Retinal pigment epithelial cell (primary cell): ENCODE measurements around the gene PLSCR2.
"Not testable (repeated sequence)": the region's sequence is repeated elsewhere in the genome, so short reads cannot be mapped to it uniquely, and the experiment has no call there.

Source experiments
- DNase-seq: peaks from one replicate; pipeline ENCODE4 v3.0.0-alpha.2; 2010; ENCODE audit warnings: low read depth
- H3K4me3 ChIP-seq: 2 replicates; pipeline ENCODE4 v1.5.1; 2011; ENCODE audit warnings: mild to moderate bottlenecking, low read length, control low read depth, moderate library complexity
- TF ChIP-seq, protein P1 (sequence below): conservative IDR thresholded peaks from 2 replicates; pipeline ENCODE4 v1.5.1; 2011; ENCODE audit warnings: low read depth, low read length, control low read depth, inconsistent platforms

The PLSCR2 gene

DNA sequence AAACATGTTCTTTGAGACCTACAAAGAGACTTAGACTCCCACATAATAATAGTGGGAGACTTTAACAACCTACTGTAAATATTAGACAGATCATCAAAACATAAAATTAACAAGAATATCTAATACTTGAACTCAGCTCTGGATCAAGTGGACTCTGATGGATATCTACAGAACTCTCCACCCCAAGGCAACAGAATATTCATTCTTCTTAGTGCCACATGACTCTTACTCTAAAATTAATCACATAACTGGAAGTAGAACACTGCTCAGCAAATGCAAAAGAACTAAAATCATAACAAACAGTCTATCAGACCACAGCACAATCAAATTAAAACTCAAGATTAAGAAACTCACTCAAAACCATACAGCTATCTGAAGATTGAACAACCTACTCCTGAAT is 15.9 kb upstream of the PLSCR2 start:
- TF ChIP-seq, protein P1, sequence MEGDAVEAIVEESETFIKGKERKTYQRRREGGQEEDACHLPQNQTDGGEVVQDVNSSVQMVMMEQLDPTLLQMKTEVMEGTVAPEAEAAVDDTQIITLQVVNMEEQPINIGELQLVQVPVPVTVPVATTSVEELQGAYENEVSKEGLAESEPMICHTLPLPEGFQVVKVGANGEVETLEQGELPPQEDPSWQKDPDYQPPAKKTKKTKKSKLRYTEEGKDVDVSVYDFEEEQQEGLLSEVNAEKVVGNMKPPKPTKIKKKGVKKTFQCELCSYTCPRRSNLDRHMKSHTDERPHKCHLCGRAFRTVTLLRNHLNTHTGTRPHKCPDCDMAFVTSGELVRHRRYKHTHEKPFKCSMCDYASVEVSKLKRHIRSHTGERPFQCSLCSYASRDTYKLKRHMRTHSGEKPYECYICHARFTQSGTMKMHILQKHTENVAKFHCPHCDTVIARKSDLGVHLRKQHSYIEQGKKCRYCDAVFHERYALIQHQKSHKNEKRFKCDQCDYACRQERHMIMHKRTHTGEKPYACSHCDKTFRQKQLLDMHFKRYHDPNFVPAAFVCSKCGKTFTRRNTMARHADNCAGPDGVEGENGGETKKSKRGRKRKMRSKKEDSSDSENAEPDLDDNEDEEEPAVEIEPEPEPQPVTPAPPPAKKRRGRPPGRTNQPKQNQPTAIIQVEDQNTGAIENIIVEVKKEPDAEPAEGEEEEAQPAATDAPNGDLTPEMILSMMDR: no peak
- no peak overlapping the region for H3K4me3 ChIP-seq
- DNase-seq: no peak

GRCh38 chr3:146476094-146476740 is 6.9 kb upstream of the PLSCR2 start:
- TF ChIP-seq, protein P1: no peak
- no peak overlapping the region for H3K4me3 ChIP-seq
- DNase-seq: no peak

DNA sequence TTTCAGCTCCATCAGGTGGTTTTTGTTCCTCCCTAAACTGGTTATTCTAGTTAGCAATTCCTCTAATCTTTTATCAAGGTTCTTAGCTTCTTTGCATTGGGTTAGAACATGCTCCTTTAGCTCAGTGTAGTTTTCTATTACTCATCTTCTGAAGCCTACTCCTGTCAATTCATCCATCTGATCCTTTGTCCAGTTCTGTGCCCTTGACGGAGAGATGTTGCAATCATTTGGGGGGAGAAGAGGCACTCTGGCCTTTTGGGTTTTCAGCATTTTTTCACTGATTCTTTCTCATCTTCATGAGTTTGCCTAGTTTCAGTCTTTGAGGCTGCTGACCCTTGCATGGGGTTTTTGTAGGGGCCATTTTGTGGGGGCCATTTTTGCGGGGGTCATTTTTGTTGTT is 5.6 kb upstream of the PLSCR2 start:
- not testable (repeated sequence) for H3K4me3 ChIP-seq, DNase-seq

DNA sequence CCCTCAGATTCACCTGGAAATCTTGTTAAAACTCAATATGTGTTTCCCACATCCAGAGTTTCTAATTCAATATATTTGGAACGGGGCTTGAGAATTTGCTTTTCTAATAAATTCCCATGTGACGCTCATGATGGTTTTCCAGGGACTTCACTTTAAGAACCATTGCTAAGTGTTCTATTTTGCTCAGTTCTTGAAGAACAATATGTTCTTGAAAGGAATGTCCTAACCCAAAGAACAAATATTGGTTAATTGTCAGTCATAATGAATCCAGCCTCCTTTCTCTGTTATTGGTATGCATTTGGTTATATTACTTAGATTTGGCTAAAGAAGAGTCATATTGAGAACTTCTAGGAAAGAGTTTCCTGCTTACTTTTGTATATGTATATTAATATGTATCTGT is 4.4 kb upstream of the PLSCR2 start:
- H3K4me3 ChIP-seq: no peak overlapping the region
- TF ChIP-seq, protein P1: no peak
- no peak for DNase-seq

GRCh38 chr3:146472611-146473010 is 3.2 kb upstream of the PLSCR2 start:
- no peak for DNase-seq
- TF ChIP-seq, protein P1: no peak
- no peak overlapping the region for H3K4me3 ChIP-seq

DNA sequence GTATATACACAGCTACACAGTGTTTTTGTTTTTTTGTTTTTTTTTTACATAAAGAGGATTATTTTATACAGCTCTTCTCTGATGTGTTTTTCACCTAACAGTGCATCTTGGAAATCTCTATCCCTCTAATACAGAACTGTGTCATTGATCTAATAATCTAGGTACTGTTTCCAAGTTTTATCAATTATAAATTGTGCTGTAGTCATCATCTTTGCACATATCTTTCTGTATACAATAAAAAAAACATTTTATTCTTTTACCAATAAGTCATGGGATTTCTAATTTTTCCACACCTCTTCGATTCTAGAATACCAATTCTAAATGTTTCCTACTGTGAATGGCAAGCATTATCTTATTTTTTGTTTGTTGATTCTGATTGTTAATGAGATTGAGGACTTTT is 1.7 kb upstream of the PLSCR2 start:
- no peak for DNase-seq
- TF ChIP-seq, protein P1: no peak
- no peak overlapping the region for H3K4me3 ChIP-seq

- DNase-seq: no peak
- no peak overlapping the region for H3K4me3 ChIP-seq
- TF ChIP-seq, protein P1: no peak
Measured at GRCh38 chr3:146470425-146470990, 1.1 kb upstream of the PLSCR2 start.
